GM11168 (cell line): ENCODE results near the gene NCOA1.

Experiments used
- in situ Hi-C: fragments of 300-500 bp; cut with MboI; formaldehyde crosslinking; loops from one replicate; pipeline ENCODE4 v1.12.0; 2022; ENCODE audit warnings: low sequenced_read_pairs; ENCODE audit not compliant: unreplicated experiment

The NCOA1 gene

GRCh38 chr2:24618680-24619079 is 127.6 kb downstream of the NCOA1 start:
- in situ Hi-C loops, result no loop called here

GRCh38 chr2:24620936-24621335 is 129.9 kb downstream of the NCOA1 start:
- in situ Hi-C loops, result no loop called here

- in situ Hi-C loops, result no loop called here
Measured at GRCh38 chr2:24621779-24622538, 130.9 kb downstream of the NCOA1 start.

GRCh38 chr2:24623535-24623934 is 132.5 kb downstream of the NCOA1 start:
- in situ Hi-C loops, result no loop called here

- in situ Hi-C loops, result no loop called here
Measured at GRCh38 chr2:24625728-24626127, 134.7 kb downstream of the NCOA1 start.

GRCh38 chr2:24626131-24626530 is 135.1 kb downstream of the NCOA1 start:
- in situ Hi-C loops, result no loop called here

GRCh38 chr2:24628746-24629145 is 137.7 kb downstream of the NCOA1 start:
- in situ Hi-C loops, result no loop called here

- in situ Hi-C loops, result no loop called here
Measured at GRCh38 chr2:24632172-24632571, 141.1 kb downstream of the NCOA1 start.

GRCh38 chr2:24635181-24635580 is 144.1 kb downstream of the NCOA1 start:
- in situ Hi-C loops, result no loop called here

- in situ Hi-C loops, result no loop called here
Measured at GRCh38 chr2:24638568-24638967, 147.5 kb downstream of the NCOA1 start.

GRCh38 chr2:24642351-24642750 is 151.3 kb downstream of the NCOA1 start:
- in situ Hi-C loops, result no loop called here

- in situ Hi-C loops, result no loop called here
Measured at GRCh38 chr2:24643051-24643450, 152.0 kb downstream of the NCOA1 start.

- in situ Hi-C loops, result no loop called here
Measured at GRCh38 chr2:24644032-24644431, 153.0 kb downstream of the NCOA1 start.

- in situ Hi-C loops, result no loop called here
Measured at GRCh38 chr2:24650997-24651642, 160.1 kb downstream of the NCOA1 start.

GRCh38 chr2:24651643-24652003 is 160.6 kb downstream of the NCOA1 start:
- in situ Hi-C loops, result no loop called here

- in situ Hi-C loops, result no loop called here
Measured at GRCh38 chr2:24652265-24653182, 161.5 kb downstream of the NCOA1 start.

GRCh38 chr2:24657818-24658217 is 166.8 kb downstream of the NCOA1 start:
- in situ Hi-C loops, result no loop called here

GRCh38 chr2:24658531-24659202 is 167.6 kb downstream of the NCOA1 start:
- in situ Hi-C loops, result no loop called here

- in situ Hi-C loops, result no loop called here
Measured at GRCh38 chr2:24659862-24660261, 168.8 kb downstream of the NCOA1 start.

GRCh38 chr2:24667542-24667941 is 176.5 kb downstream of the NCOA1 start:
- in situ Hi-C loops, result no loop called here
